Measurements from ENCODE around the gene PAK5.

PAK5 gene

GRCh38 chr20:9789131-9789530 lies 49.7 kb downstream of the PAK5 start:
- DNase-seq (ENCODE audit: low read depth in 2 of 2) = no peak

GRCh38 chr20:9775176-9775575 lies 63.7 kb downstream of the PAK5 start:
- DNase-seq (ENCODE audit: low read depth in 2 of 2) = no peak

- DNase-seq (ENCODE audit: low read depth in 2 of 2) = no peak
These were observed 68.9 kb downstream of the PAK5 start for GRCh38 chr20:9769954-9770353.

GRCh38 chr20:9761476-9761875 lies 77.4 kb downstream of the PAK5 start:
- DNase-seq (ENCODE audit: low read depth in 2 of 2) = no peak

DNA sequence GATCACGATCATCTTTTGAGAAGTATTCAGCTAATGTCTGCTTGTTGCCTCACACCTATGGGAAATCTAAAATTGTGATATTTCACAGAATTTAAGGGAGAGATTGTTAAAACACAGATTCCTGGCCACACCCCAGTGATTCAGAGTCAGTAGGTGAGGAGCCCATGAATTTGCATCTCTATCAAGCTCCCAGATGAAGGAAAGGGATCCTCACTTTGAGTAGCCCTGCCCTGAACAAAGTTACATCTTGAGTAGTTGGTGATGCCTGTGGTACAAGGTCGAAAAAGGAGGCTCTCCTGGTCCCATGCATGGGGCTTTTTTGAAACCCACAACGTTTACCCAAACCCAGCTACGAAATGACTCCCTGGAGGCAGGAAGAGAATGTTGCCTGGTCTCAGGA lies 79.5 kb downstream of the PAK5 start:
- DNase-seq (ENCODE audit: low read depth in 2 of 2) = no peak

- DNase-seq (ENCODE audit: low read depth in 2 of 2) = no peak
These were observed 80.1 kb downstream of the PAK5 start for GRCh38 chr20:9758752-9759151.

DNA sequence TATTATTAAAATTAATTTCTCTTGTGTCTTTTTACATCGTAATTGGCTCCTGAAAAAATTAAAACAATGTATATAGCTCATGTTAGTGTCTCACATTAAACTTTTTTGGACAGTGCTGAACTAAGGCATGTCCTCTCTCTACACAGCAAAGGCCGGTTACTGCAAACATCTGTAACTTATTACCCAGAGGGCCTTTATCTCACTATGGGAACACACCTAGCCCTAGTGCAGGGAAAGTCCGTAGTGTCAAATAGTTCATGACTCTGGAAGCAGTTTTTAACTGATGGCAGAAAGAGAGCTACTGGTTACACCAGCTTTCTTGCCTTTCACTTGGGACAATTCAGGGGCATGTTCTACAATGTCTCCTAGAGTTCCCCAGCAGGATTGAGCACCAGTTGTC lies 82.2 kb downstream of the PAK5 start:
- DNase-seq (ENCODE audit: low read depth in 2 of 2) = no peak

GRCh38 chr20:9755301-9755700 lies 83.6 kb downstream of the PAK5 start:
- DNase-seq (ENCODE audit: low read depth in 2 of 2) = no peak

DNA sequence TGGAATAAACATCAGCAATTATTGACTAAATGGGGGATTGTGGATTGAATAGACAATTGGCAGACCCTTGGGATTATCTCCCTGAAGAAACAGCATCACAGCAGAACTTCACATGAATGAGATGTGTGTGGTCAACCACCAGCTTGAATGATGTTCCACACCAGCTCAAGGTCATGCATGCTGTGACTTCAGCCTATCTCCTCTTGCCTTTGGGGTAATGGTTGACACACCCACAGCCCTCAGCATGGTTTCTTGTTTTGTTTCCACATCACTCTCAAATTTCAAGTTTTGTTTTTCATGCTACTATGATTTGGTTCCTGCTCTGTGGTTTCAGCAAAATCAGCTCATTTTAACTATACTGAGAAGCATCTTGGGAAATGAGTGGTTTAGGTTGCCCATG lies 94.3 kb downstream of the PAK5 start:
- DNase-seq (ENCODE audit: low read depth in 2 of 2) = no peak

GRCh38 chr20:9743871-9744270 lies 95.0 kb downstream of the PAK5 start:
- no peak for DNase-seq (ENCODE audit: low read depth in 2 of 2)

DNA sequence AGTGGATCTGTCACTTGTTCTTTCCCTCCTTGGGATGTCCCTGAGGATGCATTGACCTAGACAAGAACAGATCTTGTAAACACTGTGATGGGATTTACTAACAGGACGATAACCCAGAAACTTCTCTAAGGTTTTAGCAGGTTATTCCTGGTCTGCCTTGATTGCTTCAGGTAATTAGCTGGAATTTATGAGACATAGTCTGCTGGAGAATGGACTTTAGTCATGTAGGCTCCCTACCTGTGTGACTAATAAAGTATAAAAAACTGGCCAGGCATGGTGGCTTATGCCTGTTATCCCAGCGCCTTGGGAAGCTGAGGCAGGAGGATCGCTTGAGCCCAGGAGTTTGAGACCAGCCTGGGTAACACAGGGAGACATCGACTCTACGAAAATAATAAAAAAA lies 96.1 kb downstream of the PAK5 start:
- DNase-seq (ENCODE audit: low read depth in 2 of 2) = no peak

DNA sequence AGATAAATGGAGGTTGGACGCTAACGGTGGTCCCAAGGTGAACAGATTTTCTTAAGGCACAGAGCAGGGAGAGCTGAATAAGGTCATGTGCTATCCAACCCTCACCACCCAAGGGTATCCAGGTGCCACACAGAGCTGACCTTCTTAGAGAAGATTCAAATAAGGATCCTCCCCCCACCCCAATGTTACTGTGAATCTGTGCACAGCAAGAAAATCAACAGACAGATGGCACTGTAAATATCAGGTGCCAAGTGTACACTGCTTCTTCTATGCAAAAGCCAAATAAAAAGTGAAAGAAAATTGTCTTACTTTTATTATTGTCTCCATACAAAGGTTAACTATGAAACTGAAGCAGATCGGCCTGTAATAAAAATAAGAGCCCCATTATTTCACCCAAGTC lies 96.9 kb downstream of the PAK5 start:
- DNase-seq (ENCODE audit: low read depth in 2 of 2) = no peak

DNA sequence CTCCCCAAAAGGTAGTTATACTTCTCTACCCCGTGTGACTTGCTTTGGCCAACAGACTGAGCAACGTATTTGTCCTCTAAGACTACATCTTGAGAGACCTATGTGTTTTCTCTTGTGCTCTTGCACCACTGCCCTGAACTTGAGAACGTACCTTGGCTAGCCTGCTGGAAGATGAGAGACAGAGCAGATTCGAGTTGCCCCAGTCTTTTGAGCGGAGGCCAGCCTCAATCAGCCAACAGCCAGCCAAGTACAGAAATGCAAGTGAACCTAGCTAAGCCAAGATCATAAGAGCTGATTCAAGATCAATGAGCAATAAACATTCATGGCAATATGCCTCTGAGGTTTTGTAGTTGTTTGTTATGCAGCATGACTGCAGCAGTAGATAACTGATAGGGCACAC lies 98.4 kb downstream of the PAK5 start:
- no peak for DNase-seq (ENCODE audit: low read depth in 2 of 2)

- no peak for DNase-seq (ENCODE audit: low read depth in 2 of 2)
These were observed 98.9 kb downstream of the PAK5 start for GRCh38 chr20:9739991-9740390.

DNA sequence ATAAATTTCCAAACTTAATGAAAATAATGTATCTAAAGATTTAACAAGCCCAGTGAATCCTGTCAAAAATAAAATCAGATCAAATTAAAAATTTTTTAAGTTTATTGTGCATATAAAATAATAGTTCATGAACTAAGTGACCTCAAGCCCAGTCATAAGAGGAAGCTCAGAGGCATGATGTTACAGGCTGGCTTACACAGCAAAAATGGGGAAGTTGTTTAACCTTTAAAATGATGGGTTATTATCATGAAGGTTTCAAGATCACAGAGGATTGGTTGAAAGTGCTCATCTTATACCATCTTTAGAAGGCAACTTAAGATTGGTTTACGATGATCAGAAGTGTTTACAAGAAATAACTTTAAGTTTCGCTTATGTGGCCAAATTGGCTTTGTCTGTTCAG lies 102.5 kb downstream of the PAK5 start:
- no peak for DNase-seq (ENCODE audit: low read depth in 2 of 2)

DNA sequence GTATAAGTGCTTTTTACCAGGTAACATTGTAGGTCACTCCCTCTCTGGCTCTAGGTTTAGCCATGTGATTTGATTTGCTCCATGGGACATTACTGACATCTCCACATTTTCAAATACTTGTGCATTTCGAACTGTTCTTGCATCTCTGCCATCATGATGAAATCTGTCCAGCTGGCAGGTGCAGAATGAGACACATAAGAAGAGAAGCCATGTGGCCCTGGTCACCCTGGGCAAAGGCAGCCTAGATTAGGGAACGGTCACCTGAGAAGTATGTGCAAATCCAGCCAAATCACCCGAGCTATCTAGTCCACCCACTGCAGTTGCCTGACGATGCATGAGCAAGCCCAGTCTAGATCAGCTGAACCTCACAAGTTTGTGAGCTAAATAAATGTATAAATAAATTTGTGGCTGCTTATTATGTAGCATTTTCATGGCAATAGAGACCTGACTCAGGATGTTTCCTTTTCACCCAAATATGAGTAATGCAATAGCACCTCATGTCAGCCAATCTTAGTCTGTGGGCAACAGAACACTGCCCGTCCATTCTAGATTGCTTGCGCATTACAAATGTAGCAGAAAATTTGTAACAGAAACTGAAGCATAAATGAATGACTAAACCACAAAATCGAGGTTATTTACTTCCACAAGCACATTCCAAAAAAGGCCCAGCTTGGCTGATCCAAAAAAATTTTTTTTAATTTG lies 115.2 kb downstream of the PAK5 start:
- no peak for DNase-seq (ENCODE audit: low read depth in 2 of 2)

DNA sequence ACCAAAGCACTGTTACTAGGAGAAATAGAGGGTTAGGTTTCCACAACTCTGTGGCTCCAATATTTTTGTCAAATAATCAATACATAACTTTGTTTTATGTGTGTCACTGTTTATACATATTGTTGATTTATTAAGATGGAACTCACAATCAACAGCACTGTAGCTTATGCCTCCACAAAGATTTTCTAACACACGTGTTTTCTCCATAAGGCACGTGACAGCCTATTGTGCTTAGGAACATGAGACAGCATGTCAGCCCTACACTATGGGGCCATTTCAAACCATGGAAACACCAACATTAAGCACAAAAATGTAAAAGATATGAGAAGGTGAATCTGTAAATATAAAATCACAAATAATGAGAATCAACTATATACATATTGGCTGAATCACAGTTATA lies 127.0 kb downstream of the PAK5 start:
- no peak for DNase-seq (ENCODE audit: low read depth in 2 of 2)

- DNase-seq (ENCODE audit: low read depth in 2 of 2) = no peak
These were observed 128.2 kb downstream of the PAK5 start for GRCh38 chr20:9710685-9711084.

- no peak for DNase-seq (ENCODE audit: low read depth in 2 of 2)
These were observed 133.0 kb downstream of the PAK5 start for GRCh38 chr20:9705722-9706476.

DNA sequence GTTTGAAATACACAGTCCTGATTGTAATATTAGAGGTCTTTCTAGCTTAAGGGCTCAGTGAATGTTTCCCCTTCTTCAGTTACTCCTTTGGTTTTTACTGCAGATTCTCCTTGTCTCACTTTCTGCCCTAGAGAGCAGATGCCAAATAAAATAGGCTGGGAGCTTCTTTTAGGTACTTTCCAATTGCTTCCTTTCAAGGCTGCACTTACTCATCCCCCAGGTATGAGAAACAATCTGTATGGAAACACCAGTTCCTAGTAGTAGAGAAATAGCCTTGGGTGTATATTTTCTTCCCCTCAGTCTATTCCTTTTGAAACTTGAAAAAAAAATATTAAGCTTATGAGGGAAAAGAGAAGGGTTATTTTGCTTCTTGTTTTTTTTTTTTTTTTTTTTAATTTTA lies 139.7 kb downstream of the PAK5 start:
- DNase-seq (ENCODE audit: low read depth in 2 of 2) = no peak

- DNase-seq (ENCODE audit: low read depth in 2 of 2) = no peak
These were observed 149.8 kb downstream of the PAK5 start for GRCh38 chr20:9689041-9689440.

DNA sequence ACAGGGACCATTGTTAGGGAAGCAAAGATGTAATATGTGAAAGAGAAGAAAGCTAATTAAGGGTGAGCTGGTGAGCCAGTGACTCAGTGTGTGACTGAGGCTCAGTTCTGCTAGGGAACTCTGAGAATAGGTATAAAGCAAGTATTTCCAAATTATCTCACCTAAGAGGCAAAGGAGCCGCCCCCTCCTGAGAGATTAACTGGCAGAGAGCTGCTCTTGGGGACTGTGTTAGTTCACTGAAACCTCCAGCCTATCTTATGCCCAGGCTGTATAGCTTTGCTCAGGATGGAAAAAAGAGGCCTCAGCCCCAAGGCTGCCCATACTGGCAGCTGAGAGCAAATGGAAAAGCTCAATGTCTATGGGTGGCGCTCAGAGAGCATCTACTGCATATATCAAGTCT lies 152.0 kb downstream of the PAK5 start:
- DNase-seq (ENCODE audit: low read depth in 2 of 2) = no peak

DNA sequence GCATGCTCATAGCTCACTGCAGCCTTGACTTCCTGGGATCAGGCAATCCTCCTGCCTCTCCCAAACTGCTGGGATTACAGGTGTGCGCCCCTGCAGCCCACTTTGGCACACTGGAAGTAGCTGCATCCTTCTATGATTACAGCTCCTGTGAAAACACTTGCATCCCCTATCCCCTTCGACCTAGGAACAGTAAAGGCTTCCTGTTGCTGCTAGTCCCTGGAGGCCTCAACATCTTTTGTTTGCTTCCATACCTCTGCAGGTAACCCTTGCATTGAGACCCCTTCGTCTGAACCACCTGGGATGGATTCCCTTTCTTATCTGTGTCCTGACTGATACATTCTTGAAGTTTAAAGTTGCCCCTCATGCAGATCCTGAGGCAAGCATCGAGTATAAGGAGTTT lies 152.4 kb downstream of the PAK5 start:
- no peak for DNase-seq (ENCODE audit: low read depth in 2 of 2)

- DNase-seq (ENCODE audit: low read depth in 2 of 2) = no peak
These were observed 152.9 kb downstream of the PAK5 start for GRCh38 chr20:9686001-9686400.
